Stimulated activated CD4-positive, alpha-beta T cell treated with anti-CD3 and anti-CD28 coated beads, Interleukin-2, amount 100 ng/mL, for 24 hours (primary cell): Measurements from ENCODE around the gene TMEM205.
"Not testable (repeated sequence)": the region's sequence is repeated elsewhere in the genome, so short reads cannot be mapped to it uniquely, and the experiment has no call there.

Experiments used
- DNase-seq, 2 donors: peaks; one replicate each; pipeline ENCODE4 v3.0.0-alpha.2; 2020

Gene TMEM205

GRCh38 chr19:11338569-11339253, 7.4 kb downstream of the TMEM205 start:
- DNase-seq = no peak

- DNase-seq = no peak
These were observed 7.9 kb downstream of the TMEM205 start for GRCh38 chr19:11338121-11338520.

GRCh38 chr19:11337080-11337479, 9.0 kb downstream of the TMEM205 start:
- DNase-seq = no peak

GRCh38 chr19:11335449-11336146, 10.5 kb downstream of the TMEM205 start:
- no peak for DNase-seq

- DNase-seq = not testable (repeated sequence)
These were observed 12.2 kb downstream of the TMEM205 start for GRCh38 chr19:11333838-11334237.

GRCh38 chr19:11332822-11333221, 13.2 kb downstream of the TMEM205 start:
- DNase-seq = no peak

GRCh38 chr19:11331502-11331901, 14.6 kb downstream of the TMEM205 start:
- DNase-seq = no peak

GRCh38 chr19:11330127-11330526, 15.9 kb downstream of the TMEM205 start:
- DNase-seq = no peak

GRCh38 chr19:11325544-11325943, 20.5 kb downstream of the TMEM205 start:
- DNase-seq = no peak

- no peak for DNase-seq
These were observed 21.2 kb downstream of the TMEM205 start for GRCh38 chr19:11324748-11325389.

- peak in 1 of 2 donors; percentile 29 for DNase-seq
These were observed 21.9 kb downstream of the TMEM205 start for GRCh38 chr19:11324079-11324661.

- no peak for DNase-seq
These were observed 22.4 kb downstream of the TMEM205 start for GRCh38 chr19:11323601-11324078.

- no peak for DNase-seq
These were observed 23.6 kb downstream of the TMEM205 start for GRCh38 chr19:11322269-11323024.

- no peak for DNase-seq
These were observed 24.6 kb downstream of the TMEM205 start for GRCh38 chr19:11321191-11322126.

GRCh38 chr19:11320278-11320995, 25.6 kb downstream of the TMEM205 start:
- DNase-seq = not testable (repeated sequence)

- DNase-seq = no peak
These were observed 39.7 kb downstream of the TMEM205 start for GRCh38 chr19:11306337-11306736.

- no peak for DNase-seq
These were observed 41.1 kb downstream of the TMEM205 start for GRCh38 chr19:11304936-11305335.

GRCh38 chr19:11300811-11301120, 45.3 kb downstream of the TMEM205 start:
- no peak for DNase-seq

GRCh38 chr19:11299946-11300810, 45.9 kb downstream of the TMEM205 start:
- no peak for DNase-seq

GRCh38 chr19:11296264-11296663, 49.8 kb downstream of the TMEM205 start:
- no peak for DNase-seq
